Stimulated activated CD4-positive, alpha-beta T cell treated with anti-CD3 and anti-CD28 coated beads, Interleukin-2, amount 100 ng/mL, for 48 hours (primary cell): ENCODE results near the gene OSTN.
"Not testable (repeated sequence)": the region's sequence is repeated elsewhere in the genome, so short reads cannot be mapped to it uniquely, and the experiment has no call there.

Experiments used
- DNase-seq, 2 donors: peaks; one replicate each; pipeline ENCODE4 v3.0.0-alpha.2; 2020

The OSTN gene

GRCh38 chr3:191269289-191270085, 70.4 kb downstream of the OSTN start:
- DNase-seq, result no peak

- not testable (repeated sequence) for DNase-seq
Observed at GRCh38 chr3:191275244-191275643, 76.2 kb downstream of the OSTN start.

- no peak for DNase-seq
Observed at GRCh38 chr3:191275751-191276150, 76.7 kb downstream of the OSTN start.

- DNase-seq, result no peak
Observed at GRCh38 chr3:191280111-191280510, 81.1 kb downstream of the OSTN start.

- no peak for DNase-seq
Observed at GRCh38 chr3:191280882-191281281, 81.8 kb downstream of the OSTN start.

GRCh38 chr3:191282251-191283185, 83.5 kb downstream of the OSTN start:
- DNase-seq, result no peak

- DNase-seq, result no peak
Observed at GRCh38 chr3:191283400-191283799, 84.4 kb downstream of the OSTN start.

GRCh38 chr3:191290311-191291025, 91.4 kb downstream of the OSTN start:
- DNase-seq, result no peak

- DNase-seq, result no peak
Observed at GRCh38 chr3:191292243-191293015, 93.4 kb downstream of the OSTN start.

- DNase-seq, result no peak
Observed at GRCh38 chr3:191294291-191294690, 95.2 kb downstream of the OSTN start.

- no peak for DNase-seq
Observed at GRCh38 chr3:191296041-191296541, 97.0 kb downstream of the OSTN start.

GRCh38 chr3:191298846-191299245, 99.8 kb downstream of the OSTN start:
- no peak for DNase-seq

- DNase-seq, result no peak
Observed at GRCh38 chr3:191300422-191300821, 101.4 kb downstream of the OSTN start.

- no peak for DNase-seq
Observed at GRCh38 chr3:191301017-191301416, 102.0 kb downstream of the OSTN start.

GRCh38 chr3:191301782-191302411, 102.9 kb downstream of the OSTN start:
- DNase-seq, result no peak

GRCh38 chr3:191302451-191302850, 103.4 kb downstream of the OSTN start:
- no peak for DNase-seq

GRCh38 chr3:191303596-191303995, 104.6 kb downstream of the OSTN start:
- no peak for DNase-seq

- DNase-seq, result no peak
Observed at GRCh38 chr3:191306428-191306827, 107.4 kb downstream of the OSTN start.

GRCh38 chr3:191307341-191307740, 108.3 kb downstream of the OSTN start:
- DNase-seq, result no peak

- no peak for DNase-seq
Observed at GRCh38 chr3:191313296-191313695, 114.3 kb downstream of the OSTN start.

- DNase-seq, result no peak
Observed at GRCh38 chr3:191314109-191314728, 115.2 kb downstream of the OSTN start.
